ENCODE data around the gene IFNGR2. TPM values are rescaled to one million over a fixed set of nuclear protein-coding genes. Genes with fewer than 3 reads are reported as not detected.

IFNGR2 gene
- total and polyA plus RNA-seq, 4 donors: 58.6 to 198 (median 71.6) TPM

GRCh38 chr21:33357177-33357576 lies 46.0 kb upstream of the IFNGR2 start:
- Histone ChIP-seq H3K36me3 (ENCODE audit: control insufficient read depth in 4 of 4, insufficient read depth in 4 of 4, low read length in 4 of 4) (peaks cover 11 to 17% (median 15%) of the 10 kb centered on the region in 4 donors), H3K4me1 (ENCODE audit: control insufficient read depth in 5 of 5, insufficient read depth in 5 of 5, low read length in 5 of 5) (peaks cover 0 to 6% (median 0%) of the 10 kb centered on the region in 5 donors), H3K27ac (ENCODE audit: low read depth in 1 of 2, low read length in 1 of 2) (no peak overlapping the region), H3K9me3 (ENCODE audit: control insufficient read depth in 4 of 4, insufficient read depth in 3 of 4, low read length in 3 of 4) (no peaks in the 10 kb centered on the region), H3K4me3 (no peak overlapping the region), H3K27me3 (ENCODE audit: control insufficient read depth in 3 of 3, insufficient read depth in 3 of 3, low read length in 2 of 3) (no peaks in the 10 kb centered on the region), H3K9ac (ENCODE audit: insufficient read depth in 1 of 2, low read length in 2 of 2) (no peak overlapping the region)
- TF ChIP-seq CTCF (IDR thresholded peaks at IDR 0.05; ENCODE audit: control extremely low read depth, extremely low read depth): no peak
- ATAC-seq (ENCODE audit: insufficient read depth, low FRiP score) (no peak), DNase-seq (no peak)
- WGBS, 2 donors: 92 to 97% methylated on average over 8 of the region's 8 CpGs

- H3K9me3 ChIP-seq (ENCODE audit: control insufficient read depth in 4 of 4, insufficient read depth in 3 of 4, low read length in 3 of 4): no peaks in the 10 kb centered on the region
- no peak for TF ChIP-seq CTCF (IDR thresholded peaks at IDR 0.05; ENCODE audit: control extremely low read depth, extremely low read depth)
- no peaks in the 10 kb centered on the region for H3K27me3 ChIP-seq (ENCODE audit: control insufficient read depth in 3 of 3, insufficient read depth in 3 of 3, low read length in 2 of 3)
- no peak overlapping the region for H3K4me3 ChIP-seq
- 81 to 85% methylated on average over 4 of the region's 4 CpGs for WGBS, 2 donors
- no peak for ATAC-seq (ENCODE audit: insufficient read depth, low FRiP score)
- no peak for DNase-seq
- H3K36me3 ChIP-seq (ENCODE audit: control insufficient read depth in 4 of 4, insufficient read depth in 4 of 4, low read length in 4 of 4): peaks cover 6 to 17% (median 13%) of the 10 kb centered on the region in 4 donors
- H3K4me1 ChIP-seq (ENCODE audit: control insufficient read depth in 5 of 5, insufficient read depth in 5 of 5, low read length in 5 of 5): peaks cover 0 to 6% (median 0%) of the 10 kb centered on the region in 5 donors
- H3K27ac ChIP-seq (ENCODE audit: low read depth in 1 of 2, low read length in 1 of 2): no peak overlapping the region
- no peak overlapping the region for H3K9ac ChIP-seq (ENCODE audit: insufficient read depth in 1 of 2, low read length in 2 of 2)
Measured at GRCh38 chr21:33359446-33359845, 43.8 kb upstream of the IFNGR2 start.

GRCh38 chr21:33360281-33360680 lies 42.9 kb upstream of the IFNGR2 start:
- H3K9ac ChIP-seq (ENCODE audit: insufficient read depth in 1 of 2, low read length in 2 of 2): no peak overlapping the region
- H3K27ac ChIP-seq (ENCODE audit: low read depth in 1 of 2, low read length in 1 of 2): no peak overlapping the region

More at GRCh38 chr21:33360281-33360680, 42.9 kb upstream of the IFNGR2 start:
- Histone ChIP-seq H3K4me3 (no peak overlapping the region), H3K27me3 (ENCODE audit: control insufficient read depth in 3 of 3, insufficient read depth in 3 of 3, low read length in 2 of 3) (no peaks in the 10 kb centered on the region), H3K36me3 (ENCODE audit: control insufficient read depth in 4 of 4, insufficient read depth in 4 of 4, low read length in 4 of 4) (peaks cover 3 to 17% (median 11%) of the 10 kb centered on the region in 4 donors), H3K9me3 (ENCODE audit: control insufficient read depth in 4 of 4, insufficient read depth in 3 of 4, low read length in 3 of 4) (no peaks in the 10 kb centered on the region), H3K4me1 (ENCODE audit: control insufficient read depth in 5 of 5, insufficient read depth in 5 of 5, low read length in 5 of 5) (peaks cover 0 to 6% (median 0%) of the 10 kb centered on the region in 5 donors)
- 68 to 77% methylated on average over 6 of the region's 6 CpGs for WGBS, 2 donors
- ATAC-seq (ENCODE audit: insufficient read depth, low FRiP score) (peak; percentile 31), DNase-seq (no peak)
- no peak for TF ChIP-seq CTCF (IDR thresholded peaks at IDR 0.05; ENCODE audit: control extremely low read depth, extremely low read depth)

Data from lung (tissue), 12 donors.